ENCODE results near the gene PWWP2B. TPM values are rescaled to one million over a fixed set of nuclear protein-coding genes. Genes with fewer than 3 reads are reported as not detected.

Gene PWWP2B
- total and polyA plus RNA-seq, 2 of the 13 experiments (the other 11 are each of a cell fraction or from before 2014, with no cell fraction given), result 2.3 to 4.7 TPM

DNA sequence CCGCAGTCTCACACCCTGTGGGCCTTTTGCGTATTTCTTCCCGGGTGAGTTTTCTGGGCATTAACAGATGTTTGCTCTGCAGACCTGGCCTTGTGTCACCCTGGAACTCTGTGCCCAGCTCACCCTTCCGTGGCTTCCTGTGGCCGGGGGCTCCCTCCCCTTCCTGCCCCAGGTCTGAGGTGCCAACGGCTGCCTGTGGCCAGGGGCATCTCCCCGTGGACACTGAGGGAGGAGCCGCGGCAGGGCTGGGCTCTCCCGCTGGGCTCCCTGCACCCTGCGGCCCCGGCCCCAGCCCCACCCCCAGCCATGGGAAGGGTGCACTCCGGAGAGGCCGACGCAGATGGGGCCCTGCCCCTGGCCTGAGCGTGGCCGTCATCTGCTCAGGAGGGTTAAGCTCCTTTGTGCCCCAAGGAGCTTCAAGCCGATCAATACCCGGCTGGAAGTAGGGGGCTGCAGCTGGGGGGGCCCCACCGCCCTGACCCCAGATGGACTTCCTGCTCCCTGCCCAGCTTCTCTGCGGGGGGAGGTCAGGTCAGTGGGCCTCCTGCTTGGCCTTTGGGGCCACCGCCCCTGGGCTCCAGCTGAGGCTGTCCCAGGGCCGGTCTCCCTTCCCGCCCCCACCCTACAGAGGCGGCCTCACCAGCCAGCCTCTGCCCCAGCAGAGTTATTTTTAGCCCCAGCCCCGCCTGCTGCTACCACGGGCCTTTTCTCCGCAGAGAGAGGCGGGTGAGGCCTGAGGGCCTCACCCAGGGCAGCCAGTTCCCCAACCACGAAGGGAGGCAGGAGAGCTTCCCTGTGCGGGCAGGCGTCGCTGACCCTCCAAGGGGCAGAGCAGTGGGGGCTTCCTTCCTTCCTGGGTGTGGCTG is 24.2 kb downstream of the PWWP2B start (continued):
- TF ChIP-seq, protein P1, sequence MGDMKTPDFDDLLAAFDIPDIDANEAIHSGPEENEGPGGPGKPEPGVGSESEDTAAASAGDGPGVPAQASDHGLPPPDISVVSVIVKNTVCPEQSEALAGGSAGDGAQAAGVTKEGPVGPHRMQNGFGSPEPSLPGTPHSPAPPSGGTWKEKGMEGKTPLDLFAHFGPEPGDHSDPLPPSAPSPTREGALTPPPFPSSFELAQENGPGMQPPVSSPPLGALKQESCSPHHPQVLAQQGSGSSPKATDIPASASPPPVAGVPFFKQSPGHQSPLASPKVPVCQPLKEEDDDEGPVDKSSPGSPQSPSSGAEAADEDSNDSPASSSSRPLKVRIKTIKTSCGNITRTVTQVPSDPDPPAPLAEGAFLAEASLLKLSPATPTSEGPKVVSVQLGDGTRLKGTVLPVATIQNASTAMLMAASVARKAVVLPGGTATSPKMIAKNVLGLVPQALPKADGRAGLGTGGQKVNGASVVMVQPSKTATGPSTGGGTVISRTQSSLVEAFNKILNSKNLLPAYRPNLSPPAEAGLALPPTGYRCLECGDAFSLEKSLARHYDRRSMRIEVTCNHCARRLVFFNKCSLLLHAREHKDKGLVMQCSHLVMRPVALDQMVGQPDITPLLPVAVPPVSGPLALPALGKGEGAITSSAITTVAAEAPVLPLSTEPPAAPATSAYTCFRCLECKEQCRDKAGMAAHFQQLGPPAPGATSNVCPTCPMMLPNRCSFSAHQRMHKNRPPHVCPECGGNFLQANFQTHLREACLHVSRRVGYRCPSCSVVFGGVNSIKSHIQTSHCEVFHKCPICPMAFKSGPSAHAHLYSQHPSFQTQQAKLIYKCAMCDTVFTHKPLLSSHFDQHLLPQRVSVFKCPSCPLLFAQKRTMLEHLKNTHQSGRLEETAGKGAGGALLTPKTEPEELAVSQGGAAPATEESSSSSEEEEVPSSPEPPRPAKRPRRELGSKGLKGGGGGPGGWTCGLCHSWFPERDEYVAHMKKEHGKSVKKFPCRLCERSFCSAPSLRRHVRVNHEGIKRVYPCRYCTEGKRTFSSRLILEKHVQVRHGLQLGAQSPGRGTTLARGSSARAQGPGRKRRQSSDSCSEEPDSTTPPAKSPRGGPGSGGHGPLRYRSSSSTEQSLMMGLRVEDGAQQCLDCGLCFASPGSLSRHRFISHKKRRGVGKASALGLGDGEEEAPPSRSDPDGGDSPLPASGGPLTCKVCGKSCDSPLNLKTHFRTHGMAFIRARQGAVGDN (CRISPR knock-in tag; IDR thresholded peaks at IDR 0.05), result peak; percentile 76
- no peak; the same call in 1 of the 2 replicates for TF ChIP-seq NR2F2 (IDR thresholded peaks at IDR 0.05; ENCODE audit: borderline replicate concordance, low read depth)
- TF ChIP-seq MYNN (CRISPR knock-in tag; IDR thresholded peaks at IDR 0.05; ENCODE audit: low read depth), result no peak
- no peak for TF ChIP-seq MIER3 (CRISPR knock-in tag; IDR thresholded peaks at IDR 0.05; ENCODE audit: borderline replicate concordance)
- TF ChIP-seq, protein P2, sequence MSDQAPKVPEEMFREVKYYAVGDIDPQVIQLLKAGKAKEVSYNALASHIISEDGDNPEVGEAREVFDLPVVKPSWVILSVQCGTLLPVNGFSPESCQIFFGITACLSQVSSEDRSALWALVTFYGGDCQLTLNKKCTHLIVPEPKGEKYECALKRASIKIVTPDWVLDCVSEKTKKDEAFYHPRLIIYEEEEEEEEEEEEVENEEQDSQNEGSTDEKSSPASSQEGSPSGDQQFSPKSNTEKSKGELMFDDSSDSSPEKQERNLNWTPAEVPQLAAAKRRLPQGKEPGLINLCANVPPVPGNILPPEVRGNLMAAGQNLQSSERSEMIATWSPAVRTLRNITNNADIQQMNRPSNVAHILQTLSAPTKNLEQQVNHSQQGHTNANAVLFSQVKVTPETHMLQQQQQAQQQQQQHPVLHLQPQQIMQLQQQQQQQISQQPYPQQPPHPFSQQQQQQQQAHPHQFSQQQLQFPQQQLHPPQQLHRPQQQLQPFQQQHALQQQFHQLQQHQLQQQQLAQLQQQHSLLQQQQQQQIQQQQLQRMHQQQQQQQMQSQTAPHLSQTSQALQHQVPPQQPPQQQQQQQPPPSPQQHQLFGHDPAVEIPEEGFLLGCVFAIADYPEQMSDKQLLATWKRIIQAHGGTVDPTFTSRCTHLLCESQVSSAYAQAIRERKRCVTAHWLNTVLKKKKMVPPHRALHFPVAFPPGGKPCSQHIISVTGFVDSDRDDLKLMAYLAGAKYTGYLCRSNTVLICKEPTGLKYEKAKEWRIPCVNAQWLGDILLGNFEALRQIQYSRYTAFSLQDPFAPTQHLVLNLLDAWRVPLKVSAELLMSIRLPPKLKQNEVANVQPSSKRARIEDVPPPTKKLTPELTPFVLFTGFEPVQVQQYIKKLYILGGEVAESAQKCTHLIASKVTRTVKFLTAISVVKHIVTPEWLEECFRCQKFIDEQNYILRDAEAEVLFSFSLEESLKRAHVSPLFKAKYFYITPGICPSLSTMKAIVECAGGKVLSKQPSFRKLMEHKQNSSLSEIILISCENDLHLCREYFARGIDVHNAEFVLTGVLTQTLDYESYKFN (CRISPR knock-in tag; conservative IDR thresholded peaks at IDR 0.05), result peak; percentile 38
- TF ChIP-seq ZNF282 (IDR thresholded peaks at IDR 0.05; ENCODE audit: partially characterized antibody), result no peak
- TF ChIP-seq, protein P3, sequence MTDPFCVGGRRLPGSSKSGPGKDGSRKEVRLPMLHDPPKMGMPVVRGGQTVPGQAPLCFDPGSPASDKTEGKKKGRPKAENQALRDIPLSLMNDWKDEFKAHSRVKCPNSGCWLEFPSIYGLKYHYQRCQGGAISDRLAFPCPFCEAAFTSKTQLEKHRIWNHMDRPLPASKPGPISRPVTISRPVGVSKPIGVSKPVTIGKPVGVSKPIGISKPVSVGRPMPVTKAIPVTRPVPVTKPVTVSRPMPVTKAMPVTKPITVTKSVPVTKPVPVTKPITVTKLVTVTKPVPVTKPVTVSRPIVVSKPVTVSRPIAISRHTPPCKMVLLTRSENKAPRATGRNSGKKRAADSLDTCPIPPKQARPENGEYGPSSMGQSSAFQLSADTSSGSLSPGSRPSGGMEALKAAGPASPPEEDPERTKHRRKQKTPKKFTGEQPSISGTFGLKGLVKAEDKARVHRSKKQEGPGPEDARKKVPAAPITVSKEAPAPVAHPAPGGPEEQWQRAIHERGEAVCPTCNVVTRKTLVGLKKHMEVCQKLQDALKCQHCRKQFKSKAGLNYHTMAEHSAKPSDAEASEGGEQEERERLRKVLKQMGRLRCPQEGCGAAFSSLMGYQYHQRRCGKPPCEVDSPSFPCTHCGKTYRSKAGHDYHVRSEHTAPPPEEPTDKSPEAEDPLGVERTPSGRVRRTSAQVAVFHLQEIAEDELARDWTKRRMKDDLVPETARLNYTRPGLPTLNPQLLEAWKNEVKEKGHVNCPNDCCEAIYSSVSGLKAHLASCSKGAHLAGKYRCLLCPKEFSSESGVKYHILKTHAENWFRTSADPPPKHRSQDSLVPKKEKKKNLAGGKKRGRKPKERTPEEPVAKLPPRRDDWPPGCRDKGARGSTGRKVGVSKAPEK (CRISPR knock-in tag; IDR thresholded peaks at IDR 0.05; ENCODE audit: borderline replicate concordance), result 0 out of 2 replicates have a peak, but pooled peaks have one; percentile 47
- TF ChIP-seq, protein P4, sequence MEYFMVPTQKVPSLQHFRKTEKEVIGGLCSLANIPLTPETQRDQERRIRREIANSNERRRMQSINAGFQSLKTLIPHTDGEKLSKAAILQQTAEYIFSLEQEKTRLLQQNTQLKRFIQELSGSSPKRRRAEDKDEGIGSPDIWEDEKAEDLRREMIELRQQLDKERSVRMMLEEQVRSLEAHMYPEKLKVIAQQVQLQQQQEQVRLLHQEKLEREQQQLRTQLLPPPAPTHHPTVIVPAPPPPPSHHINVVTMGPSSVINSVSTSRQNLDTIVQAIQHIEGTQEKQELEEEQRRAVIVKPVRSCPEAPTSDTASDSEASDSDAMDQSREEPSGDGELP (IDR thresholded peaks at IDR 0.05; ENCODE audit: borderline replicate concordance, low read depth), result peak; percentile 76; the same call in 1 of the 2 replicates
- TF ChIP-seq RARG (CRISPR knock-in tag; IDR thresholded peaks at IDR 0.05; ENCODE audit: low read depth), result no peak
- no peak for TF ChIP-seq ZNF160 (CRISPR knock-in tag; IDR thresholded peaks at IDR 0.05)
- TF ChIP-seq GATAD2A (CRISPR knock-in tag; IDR thresholded peaks at IDR 0.05), result peak; percentile 51; the same call in 1 of the 2 replicates
- TF ChIP-seq, protein P5, sequence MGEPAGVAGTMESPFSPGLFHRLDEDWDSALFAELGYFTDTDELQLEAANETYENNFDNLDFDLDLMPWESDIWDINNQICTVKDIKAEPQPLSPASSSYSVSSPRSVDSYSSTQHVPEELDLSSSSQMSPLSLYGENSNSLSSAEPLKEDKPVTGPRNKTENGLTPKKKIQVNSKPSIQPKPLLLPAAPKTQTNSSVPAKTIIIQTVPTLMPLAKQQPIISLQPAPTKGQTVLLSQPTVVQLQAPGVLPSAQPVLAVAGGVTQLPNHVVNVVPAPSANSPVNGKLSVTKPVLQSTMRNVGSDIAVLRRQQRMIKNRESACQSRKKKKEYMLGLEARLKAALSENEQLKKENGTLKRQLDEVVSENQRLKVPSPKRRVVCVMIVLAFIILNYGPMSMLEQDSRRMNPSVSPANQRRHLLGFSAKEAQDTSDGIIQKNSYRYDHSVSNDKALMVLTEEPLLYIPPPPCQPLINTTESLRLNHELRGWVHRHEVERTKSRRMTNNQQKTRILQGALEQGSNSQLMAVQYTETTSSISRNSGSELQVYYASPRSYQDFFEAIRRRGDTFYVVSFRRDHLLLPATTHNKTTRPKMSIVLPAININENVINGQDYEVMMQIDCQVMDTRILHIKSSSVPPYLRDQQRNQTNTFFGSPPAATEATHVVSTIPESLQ (CRISPR knock-in tag; conservative IDR thresholded peaks at IDR 0.05), result no peak
- TF ChIP-seq ZNF589 (CRISPR knock-in tag; conservative IDR thresholded peaks at IDR 0.05), result no peak
- TF ChIP-seq ZBTB7B (CRISPR knock-in tag; IDR thresholded peaks at IDR 0.05), result peak; percentile 74
- TF ChIP-seq SIN3B (IDR thresholded peaks at IDR 0.05; ENCODE audit: low read length), result no peak
